Suprapubic skin (tissue), 4 donors: Measurements from ENCODE around the gene NUDT4.

Experiments used
- EP300 ChIP-seq: sonication (generic); formaldehyde crosslinking; IDR thresholded peaks from one replicate; pipeline ENCODE4 v1.6.1; 2017; ENCODE audit warnings: antibody characterized with exemption
- POLR2A ChIP-seq, 2 donors: fragments of 450-650 bp; IDR thresholded peaks; one replicate each; pipeline ENCODE4 v1.6.1; 2017; ENCODE audit warnings: antibody characterized with exemption in 2 of 2, mild to moderate bottlenecking in 2 of 2, moderate library complexity in 2 of 2
- POLR2AphosphoS5 ChIP-seq, 3 donors: sonication (generic); formaldehyde crosslinking; IDR thresholded peaks; one replicate each; pipeline ENCODE4 v1.6.1; 2017; ENCODE audit warnings: antibody characterized with exemption in 3 of 3
- TF ChIP-seq, protein P1 (sequence below), 2 donors: fragments of 200-600 bp in 1 of 2; fragments of 450-650 bp in 1 of 2; sonication (generic) in 1 of 2; IDR thresholded peaks; one replicate each; pipeline ENCODE4 v1.5.1; 2016 to 2019; ENCODE audit warnings: antibody characterized with exemption in 2 of 2, mild to moderate bottlenecking in 1 of 2, moderate library complexity in 1 of 2

GRCh38 chr12:93443576-93443975 is 65.9 kb downstream of the NUDT4 start:
- TF ChIP-seq, protein P1, sequence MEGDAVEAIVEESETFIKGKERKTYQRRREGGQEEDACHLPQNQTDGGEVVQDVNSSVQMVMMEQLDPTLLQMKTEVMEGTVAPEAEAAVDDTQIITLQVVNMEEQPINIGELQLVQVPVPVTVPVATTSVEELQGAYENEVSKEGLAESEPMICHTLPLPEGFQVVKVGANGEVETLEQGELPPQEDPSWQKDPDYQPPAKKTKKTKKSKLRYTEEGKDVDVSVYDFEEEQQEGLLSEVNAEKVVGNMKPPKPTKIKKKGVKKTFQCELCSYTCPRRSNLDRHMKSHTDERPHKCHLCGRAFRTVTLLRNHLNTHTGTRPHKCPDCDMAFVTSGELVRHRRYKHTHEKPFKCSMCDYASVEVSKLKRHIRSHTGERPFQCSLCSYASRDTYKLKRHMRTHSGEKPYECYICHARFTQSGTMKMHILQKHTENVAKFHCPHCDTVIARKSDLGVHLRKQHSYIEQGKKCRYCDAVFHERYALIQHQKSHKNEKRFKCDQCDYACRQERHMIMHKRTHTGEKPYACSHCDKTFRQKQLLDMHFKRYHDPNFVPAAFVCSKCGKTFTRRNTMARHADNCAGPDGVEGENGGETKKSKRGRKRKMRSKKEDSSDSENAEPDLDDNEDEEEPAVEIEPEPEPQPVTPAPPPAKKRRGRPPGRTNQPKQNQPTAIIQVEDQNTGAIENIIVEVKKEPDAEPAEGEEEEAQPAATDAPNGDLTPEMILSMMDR (IDR thresholded peaks at IDR 0.05) = no peak
- TF ChIP-seq POLR2A (IDR thresholded peaks at IDR 0.05) = no peak
- no peak for TF ChIP-seq POLR2AphosphoS5 (IDR thresholded peaks at IDR 0.05)
- no peak for TF ChIP-seq EP300
